ENCODE results near the gene SULT1C4.

Gene SULT1C4

DNA sequence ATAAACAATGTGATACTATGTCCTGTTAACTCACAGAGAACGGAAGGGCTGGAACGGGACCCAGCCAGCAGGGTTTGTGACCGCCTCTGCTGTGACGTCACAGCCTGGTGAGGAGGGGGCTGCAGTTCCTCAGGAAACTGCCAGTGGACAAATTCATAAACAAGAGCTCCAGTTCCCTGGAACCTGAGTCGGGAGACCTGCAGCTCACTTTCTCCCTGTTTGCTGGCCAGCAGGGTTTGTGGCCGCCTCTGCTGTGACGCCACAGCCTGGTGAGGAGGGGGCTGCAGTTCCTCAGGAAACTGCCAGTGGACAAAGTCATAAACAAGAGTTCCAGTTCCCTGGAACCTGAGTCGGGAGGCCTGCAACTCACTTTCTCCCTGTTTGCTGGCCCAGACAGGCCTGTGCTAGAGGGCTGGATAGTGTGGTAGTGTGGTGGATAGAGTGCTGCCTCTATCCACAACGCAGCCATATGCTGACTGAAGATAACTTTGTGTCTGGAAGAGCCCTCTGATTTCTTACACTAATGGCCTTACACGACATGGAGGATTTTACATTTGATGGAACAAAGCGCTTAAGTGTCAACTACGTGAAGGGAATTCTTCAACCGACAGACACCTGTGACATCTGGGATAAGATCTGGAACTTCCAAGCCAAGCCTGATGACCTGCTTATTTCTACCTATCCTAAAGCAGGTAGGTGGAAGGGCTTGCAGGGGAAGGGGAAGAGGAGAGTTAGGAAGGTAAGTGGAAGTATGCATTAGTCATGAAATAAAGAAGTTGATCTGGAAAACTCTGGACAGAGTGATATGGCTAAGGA lies at the start of gene SULT1C4:
Gene SULT1C4 (plus strand): TSS at position 140 of the 816 bp plus-strand sequence. CDS start 384 bp downstream, at position 524.
- no peak for TF ChIP-seq CTCF (IDR thresholded peaks at IDR 0.05)

DNA sequence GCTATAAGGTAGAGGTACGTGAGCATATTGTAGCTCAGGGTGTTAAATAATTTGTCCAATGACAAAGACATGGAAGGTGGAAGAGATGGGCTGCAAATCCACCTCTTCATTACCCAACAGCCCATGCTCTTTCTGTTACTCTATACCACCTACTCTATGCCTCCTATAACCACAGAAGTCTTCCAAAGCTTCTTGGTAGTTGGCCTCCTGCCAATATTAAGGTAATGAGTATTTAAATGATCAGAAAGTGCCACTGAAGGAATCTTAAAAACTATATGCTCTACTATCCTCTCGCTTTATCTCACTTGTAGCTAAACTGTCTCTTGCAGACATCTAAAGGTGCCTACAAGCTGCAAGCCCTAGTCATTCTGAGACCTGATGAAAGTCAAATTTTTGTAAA lies 48.0 kb upstream of the SULT1C4 start:
- TF ChIP-seq CTCF (IDR thresholded peaks at IDR 0.05) = no peak

- TF ChIP-seq CTCF (IDR thresholded peaks at IDR 0.05) = no peak
Observed at GRCh38 chr2:108330979-108331378, 46.8 kb upstream of the SULT1C4 start.

DNA sequence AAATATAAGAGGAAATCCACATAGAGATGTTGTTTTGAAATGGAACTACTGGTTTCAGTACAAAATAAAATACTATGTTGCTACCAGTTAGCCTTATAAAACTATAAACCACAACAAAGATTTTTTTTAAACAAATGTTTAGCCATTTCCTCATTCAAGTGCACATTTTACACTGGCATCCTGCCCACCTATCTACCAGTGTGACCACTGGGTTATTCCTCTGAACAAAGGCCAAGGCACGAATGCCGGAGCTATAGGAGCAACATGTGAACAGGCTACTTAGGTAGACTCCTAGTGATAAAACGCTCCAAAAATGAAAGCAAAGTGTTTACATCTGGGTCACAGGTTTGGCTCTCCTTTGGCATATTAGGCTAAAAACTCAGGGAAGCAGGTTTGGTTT lies 31.8 kb upstream of the SULT1C4 start:
- TF ChIP-seq CTCF (IDR thresholded peaks at IDR 0.05) = no peak

GRCh38 chr2:108346827-108347226 lies 30.9 kb upstream of the SULT1C4 start:
- TF ChIP-seq CTCF (IDR thresholded peaks at IDR 0.05) = no peak

DNA sequence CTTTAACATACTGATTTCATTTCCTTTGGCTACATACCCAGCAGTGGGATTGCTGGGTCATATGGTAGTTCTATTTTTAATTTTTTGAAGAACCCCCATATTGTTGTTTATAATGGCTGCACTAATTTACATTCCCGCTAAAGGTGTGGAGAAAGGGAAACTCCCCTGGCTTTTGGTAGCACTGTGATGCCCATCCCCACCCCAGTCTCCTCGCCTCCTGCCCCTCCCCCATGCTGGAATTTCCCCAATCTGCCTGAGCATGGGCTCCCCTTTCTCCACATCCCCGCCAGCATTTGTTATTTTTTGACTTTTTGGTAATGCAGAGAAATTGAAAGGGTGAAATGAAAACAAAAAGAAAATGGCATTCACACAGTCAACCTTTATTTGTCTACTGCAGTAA lies 30.0 kb upstream of the SULT1C4 start:
- no peak for TF ChIP-seq CTCF (IDR thresholded peaks at IDR 0.05)

GRCh38 chr2:108348816-108349570 lies 28.8 kb upstream of the SULT1C4 start:
- no peak for TF ChIP-seq CTCF (IDR thresholded peaks at IDR 0.05)
